Measurements from ENCODE around the gene KDM4C.

- TF ChIP-seq CTCF (IDR thresholded peaks at IDR 0.05; ENCODE audit: borderline replicate concordance, extremely low read depth, low read length, poor library complexity, severe bottlenecking) (peak; percentile 39), EZH2 (IDR thresholded peaks at IDR 0.05; ENCODE audit: borderline replicate concordance, low read depth, low read length, severe bottlenecking) (no peak)
Observed at GRCh38 chr9:6739218-6739617, 18.6 kb upstream of the KDM4C start.

Data from DND-41 (cell line).